ENCODE results near the gene PEX5. TPM values are rescaled to one million over a fixed set of nuclear protein-coding genes. Genes with fewer than 3 reads are reported as not detected.

The PEX5 gene
- total and polyA plus RNA-seq, 2 of the 8 experiments (the other 6 are each of a cell fraction or from before 2014, with no cell fraction given) = 16.8 to 50.5 TPM

DNA sequence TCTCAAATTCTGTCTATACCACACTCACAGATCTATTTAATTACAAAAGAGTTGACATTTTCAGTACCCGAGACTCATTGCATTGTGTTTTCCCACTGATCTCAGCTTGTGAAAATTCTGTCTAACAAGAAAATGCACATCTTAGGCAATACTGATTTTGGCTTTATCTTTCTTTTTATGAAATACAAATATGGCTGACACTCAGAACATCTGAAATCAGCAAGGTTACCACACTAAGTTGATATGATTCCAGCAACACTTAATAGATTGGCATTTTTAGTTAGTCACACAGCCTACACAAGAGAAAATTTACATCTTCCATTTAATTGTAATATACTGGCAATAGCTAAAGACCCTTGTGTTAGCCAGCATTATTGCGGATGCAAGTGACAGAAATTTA lies 40.3 kb downstream of the PEX5 start (continued):
- no peak for TF ChIP-seq CHD7 (IDR thresholded peaks at IDR 0.05; ENCODE audit: insufficient replicate concordance, low read length)
- no peak for TF ChIP-seq BRCA1 (IDR thresholded peaks at IDR 0.05; ENCODE audit: low read depth, low read length)
- no peak for TF ChIP-seq RXRA (IDR thresholded peaks at IDR 0.05; ENCODE audit: insufficient read depth, low read depth, low read length)
- no peak for TF ChIP-seq CTBP2 (IDR thresholded peaks at IDR 0.05; ENCODE audit: borderline replicate concordance, insufficient read depth, insufficient read length, low read length)
- TF ChIP-seq FOSL1 (IDR thresholded peaks at IDR 0.05; ENCODE audit: insufficient read depth, low read depth, low read length) = no peak
- TF ChIP-seq POLR2AphosphoS5 (IDR thresholded peaks at IDR 0.05; ENCODE audit: low read depth, low read length) = no peak
